ENCODE data around the gene GULP1.

DNA sequence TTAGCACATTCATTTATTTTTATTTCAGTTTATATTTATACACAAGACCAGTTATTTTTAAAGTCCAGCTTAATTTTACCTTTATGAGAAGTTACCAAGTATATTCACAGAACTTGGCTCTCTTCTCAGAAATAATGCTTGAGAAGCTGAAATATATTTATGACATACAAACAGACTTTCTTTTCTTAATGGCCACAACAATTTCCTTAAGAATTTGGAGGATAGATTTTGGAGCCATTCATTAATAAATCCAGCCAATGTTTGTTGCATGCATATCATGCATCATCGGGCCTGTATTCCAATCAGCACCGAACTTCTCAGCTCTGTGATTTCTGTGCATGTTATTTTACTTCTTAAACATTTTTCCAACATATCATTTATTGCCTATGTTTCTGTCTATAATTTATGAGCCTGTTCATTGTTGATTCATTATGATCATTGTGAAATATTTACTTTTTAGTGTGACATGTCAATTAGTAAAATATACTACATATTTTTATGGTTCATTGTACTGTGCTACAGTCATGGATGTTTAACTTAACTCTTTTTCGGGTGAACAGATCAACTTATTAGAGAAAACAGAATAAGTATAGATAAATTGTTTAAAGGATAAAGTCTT lies 3.5 kb downstream of the GULP1 start:
- no peak for TF ChIP-seq RARB (CRISPR knock-in tag; IDR thresholded peaks at IDR 0.05)
- no peak for TF ChIP-seq CSDC2 (CRISPR knock-in tag; IDR thresholded peaks at IDR 0.05)
- no peak for TF ChIP-seq ARNTL (CRISPR knock-in tag; IDR thresholded peaks at IDR 0.05; ENCODE audit: borderline replicate concordance, low read depth)
- TF ChIP-seq, protein P1, sequence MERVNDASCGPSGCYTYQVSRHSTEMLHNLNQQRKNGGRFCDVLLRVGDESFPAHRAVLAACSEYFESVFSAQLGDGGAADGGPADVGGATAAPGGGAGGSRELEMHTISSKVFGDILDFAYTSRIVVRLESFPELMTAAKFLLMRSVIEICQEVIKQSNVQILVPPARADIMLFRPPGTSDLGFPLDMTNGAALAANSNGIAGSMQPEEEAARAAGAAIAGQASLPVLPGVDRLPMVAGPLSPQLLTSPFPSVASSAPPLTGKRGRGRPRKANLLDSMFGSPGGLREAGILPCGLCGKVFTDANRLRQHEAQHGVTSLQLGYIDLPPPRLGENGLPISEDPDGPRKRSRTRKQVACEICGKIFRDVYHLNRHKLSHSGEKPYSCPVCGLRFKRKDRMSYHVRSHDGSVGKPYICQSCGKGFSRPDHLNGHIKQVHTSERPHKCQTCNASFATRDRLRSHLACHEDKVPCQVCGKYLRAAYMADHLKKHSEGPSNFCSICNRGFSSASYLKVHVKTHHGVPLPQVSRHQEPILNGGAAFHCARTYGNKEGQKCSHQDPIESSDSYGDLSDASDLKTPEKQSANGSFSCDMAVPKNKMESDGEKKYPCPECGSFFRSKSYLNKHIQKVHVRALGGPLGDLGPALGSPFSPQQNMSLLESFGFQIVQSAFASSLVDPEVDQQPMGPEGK (CRISPR knock-in tag; IDR thresholded peaks at IDR 0.05; ENCODE audit: borderline replicate concordance) = no peak
- TF ChIP-seq, protein P2, sequence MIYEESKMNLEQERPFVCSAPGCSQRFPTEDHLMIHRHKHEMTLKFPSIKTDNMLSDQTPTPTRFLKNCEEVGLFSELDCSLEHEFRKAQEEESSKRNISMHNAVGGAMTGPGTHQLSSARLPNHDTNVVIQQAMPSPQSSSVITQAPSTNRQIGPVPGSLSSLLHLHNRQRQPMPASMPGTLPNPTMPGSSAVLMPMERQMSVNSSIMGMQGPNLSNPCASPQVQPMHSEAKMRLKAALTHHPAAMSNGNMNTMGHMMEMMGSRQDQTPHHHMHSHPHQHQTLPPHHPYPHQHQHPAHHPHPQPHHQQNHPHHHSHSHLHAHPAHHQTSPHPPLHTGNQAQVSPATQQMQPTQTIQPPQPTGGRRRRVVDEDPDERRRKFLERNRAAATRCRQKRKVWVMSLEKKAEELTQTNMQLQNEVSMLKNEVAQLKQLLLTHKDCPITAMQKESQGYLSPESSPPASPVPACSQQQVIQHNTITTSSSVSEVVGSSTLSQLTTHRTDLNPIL (CRISPR knock-in tag; IDR thresholded peaks at IDR 0.05; ENCODE audit: low read depth) = no peak
- no peak for TF ChIP-seq SNAI2 (CRISPR knock-in tag; IDR thresholded peaks at IDR 0.05)
- no peak for TF ChIP-seq ZFP30 (CRISPR knock-in tag; IDR thresholded peaks at IDR 0.05)
- TF ChIP-seq, protein P3, sequence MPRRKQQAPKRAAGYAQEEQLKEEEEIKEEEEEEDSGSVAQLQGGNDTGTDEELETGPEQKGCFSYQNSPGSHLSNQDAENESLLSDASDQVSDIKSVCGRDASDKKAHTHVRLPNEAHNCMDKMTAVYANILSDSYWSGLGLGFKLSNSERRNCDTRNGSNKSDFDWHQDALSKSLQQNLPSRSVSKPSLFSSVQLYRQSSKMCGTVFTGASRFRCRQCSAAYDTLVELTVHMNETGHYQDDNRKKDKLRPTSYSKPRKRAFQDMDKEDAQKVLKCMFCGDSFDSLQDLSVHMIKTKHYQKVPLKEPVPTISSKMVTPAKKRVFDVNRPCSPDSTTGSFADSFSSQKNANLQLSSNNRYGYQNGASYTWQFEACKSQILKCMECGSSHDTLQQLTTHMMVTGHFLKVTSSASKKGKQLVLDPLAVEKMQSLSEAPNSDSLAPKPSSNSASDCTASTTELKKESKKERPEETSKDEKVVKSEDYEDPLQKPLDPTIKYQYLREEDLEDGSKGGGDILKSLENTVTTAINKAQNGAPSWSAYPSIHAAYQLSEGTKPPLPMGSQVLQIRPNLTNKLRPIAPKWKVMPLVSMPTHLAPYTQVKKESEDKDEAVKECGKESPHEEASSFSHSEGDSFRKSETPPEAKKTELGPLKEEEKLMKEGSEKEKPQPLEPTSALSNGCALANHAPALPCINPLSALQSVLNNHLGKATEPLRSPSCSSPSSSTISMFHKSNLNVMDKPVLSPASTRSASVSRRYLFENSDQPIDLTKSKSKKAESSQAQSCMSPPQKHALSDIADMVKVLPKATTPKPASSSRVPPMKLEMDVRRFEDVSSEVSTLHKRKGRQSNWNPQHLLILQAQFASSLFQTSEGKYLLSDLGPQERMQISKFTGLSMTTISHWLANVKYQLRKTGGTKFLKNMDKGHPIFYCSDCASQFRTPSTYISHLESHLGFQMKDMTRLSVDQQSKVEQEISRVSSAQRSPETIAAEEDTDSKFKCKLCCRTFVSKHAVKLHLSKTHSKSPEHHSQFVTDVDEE (CRISPR knock-in tag; IDR thresholded peaks at IDR 0.05) = no peak
- TF ChIP-seq ZNF8 (CRISPR knock-in tag; IDR thresholded peaks at IDR 0.05) = no peak
- TF ChIP-seq, protein P4, sequence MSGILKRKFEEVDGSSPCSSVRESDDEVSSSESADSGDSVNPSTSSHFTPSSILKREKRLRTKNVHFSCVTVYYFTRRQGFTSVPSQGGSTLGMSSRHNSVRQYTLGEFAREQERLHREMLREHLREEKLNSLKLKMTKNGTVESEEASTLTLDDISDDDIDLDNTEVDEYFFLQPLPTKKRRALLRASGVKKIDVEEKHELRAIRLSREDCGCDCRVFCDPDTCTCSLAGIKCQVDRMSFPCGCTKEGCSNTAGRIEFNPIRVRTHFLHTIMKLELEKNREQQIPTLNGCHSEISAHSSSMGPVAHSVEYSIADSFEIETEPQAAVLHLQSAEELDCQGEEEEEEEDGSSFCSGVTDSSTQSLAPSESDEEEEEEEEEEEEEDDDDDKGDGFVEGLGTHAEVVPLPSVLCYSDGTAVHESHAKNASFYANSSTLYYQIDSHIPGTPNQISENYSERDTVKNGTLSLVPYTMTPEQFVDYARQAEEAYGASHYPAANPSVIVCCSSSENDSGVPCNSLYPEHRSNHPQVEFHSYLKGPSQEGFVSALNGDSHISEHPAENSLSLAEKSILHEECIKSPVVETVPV (CRISPR knock-in tag; IDR thresholded peaks at IDR 0.05) = no peak
